Adrenal gland (tissue), 5 donors: Measurements from ENCODE around the gene ATP8A2.

Experiments used
- CTCF ChIP-seq, 6 experiments: fragments of 450-650 bp in 4 of 6; fragments of 200-600 bp in 2 of 6; sonication (generic) in 1 of 6; IDR thresholded peaks; 1 replicate in 5 of 6; 2 replicates in 1 of 6; pipeline versions ENCODE4 v1.5.1 to v1.8.0; 2016 to 2021; ENCODE audit warnings: antibody characterized with exemption in 6 of 6, mild to moderate bottlenecking in 2 of 6, moderate library complexity in 1 of 6
- POLR2A ChIP-seq, 2 donors: fragments of 450-650 bp; IDR thresholded peaks; one replicate each; pipeline ENCODE4 v1.6.1; 2017; ENCODE audit warnings: antibody characterized with exemption in 2 of 2, mild to moderate bottlenecking in 2 of 2, moderate library complexity in 1 of 2
- donor health status: DM: no; HTN: no; CAD: no.

- TF ChIP-seq CTCF (IDR thresholded peaks at IDR 0.05) (no peak), POLR2A (IDR thresholded peaks at IDR 0.05) (no peak)
Observed at GRCh38 chr13:25992076-25992475, 620.3 kb downstream of the ATP8A2 start.
